H1 (cell line): Measurements from ENCODE around the gene IKZF3. TPM values are rescaled to one million over a fixed set of nuclear protein-coding genes. Genes with fewer than 3 reads are reported as not detected.

Experiments used
- CTCF ChIA-PET: fragments of 300-600 bp; sonication (Branson Sonifier 250); formaldehyde crosslinking; loops from one replicate; lab custom pipeline; 2021; ENCODE audit not compliant: partially characterized antibody; lab: Charles Lee
- POLR2A ChIA-PET: fragments of 300-600 bp; sonication (Branson Sonifier 250); formaldehyde crosslinking; loops from one replicate; lab custom pipeline; 2021; ENCODE audit warnings: inconsistent platforms; ENCODE audit not compliant: partially characterized antibody; lab: Charles Lee
- DNase-seq, 2 experiments: peaks; one replicate each; pipeline versions ENCODE4 v3.0.0 to v3.0.0-alpha.2; 2010 to 2022; ENCODE audit warnings: low spot score in 2 of 2, low read depth in 1 of 2, mixed read lengths in 1 of 2
- FAIRE-seq: peaks from 2 replicates; lab custom pipeline; 2011; peaks lifted over from hg19 to GRCh38; lab: Jason Lieb, UNC
- H2AFZ ChIP-seq: 2 replicates; pipeline ENCODE4 v1.8.1; 2012; ENCODE audit warnings: low read length, inconsistent platforms
- H2AK5ac ChIP-seq: 2 replicates; pipeline ENCODE4 v1.6.1; 2013; ENCODE audit warnings: low read depth, low read length
- H2BK120ac ChIP-seq: replicated peaks from 2 replicates; pipeline ENCODE3; 2013; ENCODE audit warnings: low read depth, low read length, inconsistent platforms
- H2BK12ac ChIP-seq: 2 replicates; pipeline ENCODE4 v1.6.1; 2013; ENCODE audit warnings: low read depth, low read length
- H2BK15ac ChIP-seq: 2 replicates; pipeline ENCODE4 v1.6.1; 2013; ENCODE audit warnings: low read length
- H2BK20ac ChIP-seq: 2 replicates; pipeline ENCODE4 v1.6.1; 2013; ENCODE audit warnings: low read length
- H2BK5ac ChIP-seq: 2 replicates; pipeline ENCODE4 v1.6.1; 2013; ENCODE audit warnings: low read depth, low read length
- H3K14ac ChIP-seq: 2 replicates; pipeline ENCODE4 v1.6.1; 2013; ENCODE audit warnings: inconsistent platforms; ENCODE audit not compliant: insufficient read length
- H3K18ac ChIP-seq: 2 replicates; pipeline ENCODE4 v1.6.1; 2013; ENCODE audit warnings: low read length; ENCODE audit errors: extremely low read depth
- H3K23ac ChIP-seq: 2 replicates; pipeline ENCODE4 v1.6.1; 2013; ENCODE audit warnings: inconsistent platforms; ENCODE audit not compliant: insufficient read length
- H3K23me2 ChIP-seq: 2 replicates; pipeline ENCODE4 v1.6.1; 2013; ENCODE audit warnings: low read depth, low read length
- H3K27ac ChIP-seq: 2 replicates; pipeline ENCODE4 v1.6.1; 2011; ENCODE audit warnings: low read depth, low read length, inconsistent platforms
- H3K27me3 ChIP-seq, 4 experiments: replicated peaks in 1 of 4; 1 replicate in 1 of 4; 2 replicates in 3 of 4; pipeline versions ENCODE4 v1.6.1 to v1.8.1; 2011 to 2013; ENCODE audit warnings: low read length in 3 of 4, mild to moderate bottlenecking in 3 of 4, inconsistent platforms in 2 of 4, mixed read lengths in 2 of 4, moderate library complexity in 1 of 4; ENCODE audit not compliant: control insufficient read depth in 3 of 4, insufficient read depth in 3 of 4; ENCODE audit errors: extremely low read depth in 1 of 4
- H3K36me3 ChIP-seq, 4 experiments: 2 replicates each; pipeline versions ENCODE4 v1.6.1 to v1.8.1; 2011 to 2013; ENCODE audit warnings: mild to moderate bottlenecking in 4 of 4, low read length in 3 of 4, moderate library complexity in 2 of 4, control low read depth in 1 of 4, inconsistent platforms in 1 of 4; ENCODE audit not compliant: insufficient read depth in 4 of 4, control insufficient read depth in 2 of 4
- H3K4ac ChIP-seq: replicated peaks from 2 replicates; pipeline ENCODE3; 2013; ENCODE audit warnings: low read length, low read depth, mixed read lengths, inconsistent platforms; ENCODE audit not compliant: insufficient read length
- H3K4me1 ChIP-seq, 4 experiments: replicated peaks in 1 of 4; 1 replicate in 1 of 4; 2 replicates in 3 of 4; pipeline versions ENCODE4 v1.6.1 to v1.8.1; 2011 to 2013; ENCODE audit warnings: low read length in 3 of 4, inconsistent platforms in 2 of 4, mixed read lengths in 1 of 4; ENCODE audit not compliant: insufficient read depth in 4 of 4, control insufficient read depth in 3 of 4
- H3K4me2 ChIP-seq, 2 experiments: 2 replicates each; pipeline versions ENCODE4 v1.6.1 to v1.8.1; 2011 to 2013; ENCODE audit warnings: low read depth in 2 of 2, low read length in 2 of 2, control low read depth in 1 of 2, inconsistent platforms in 1 of 2, mild to moderate bottlenecking in 1 of 2; ENCODE audit not compliant: insufficient read depth in 1 of 2
- H3K4me3 ChIP-seq, 4 experiments: fragments of 200-600, 300-600 bp in 1 of 4; sonication (generic), shearing (Covaris generic), sonication (Bioruptor Twin) in 1 of 4; 2 replicates each; pipeline versions ENCODE4 v1.5.1 to v1.8.1; 2011 to 2016; ENCODE audit warnings: low read length in 4 of 4, low read depth in 3 of 4, control low read depth in 2 of 4, inconsistent platforms in 2 of 4, mild to moderate bottlenecking in 2 of 4, mixed read lengths in 1 of 4, moderate library complexity in 1 of 4; ENCODE audit not compliant: insufficient read depth in 2 of 4; ENCODE audit errors: extremely low read depth in 1 of 4
- H3K56ac ChIP-seq: replicated peaks from 2 replicates; pipeline ENCODE3; 2013; ENCODE audit warnings: low read depth, mild to moderate bottlenecking, mixed read lengths, low read length, inconsistent platforms; ENCODE audit not compliant: insufficient read length
- H3K79me1 ChIP-seq: 2 replicates; pipeline ENCODE4 v1.6.1; 2013; ENCODE audit warnings: low read depth, low read length, control low read depth
- H3K79me2 ChIP-seq, 2 experiments: 2 replicates each; pipeline versions ENCODE4 v1.6.1 to v1.8.1; 2012 to 2013; ENCODE audit warnings: low read length in 2 of 2, mild to moderate bottlenecking in 2 of 2, inconsistent platforms in 1 of 2; ENCODE audit not compliant: insufficient read depth in 2 of 2, control insufficient read depth in 1 of 2
- H3K9ac ChIP-seq, 4 experiments: replicated peaks in 1 of 4; 1 replicate in 1 of 4; 2 replicates in 3 of 4; pipeline versions ENCODE4 v1.6.1 to v1.8.1; 2011 to 2013; ENCODE audit warnings: low read depth in 3 of 4, low read length in 3 of 4, control low read depth in 2 of 4, mild to moderate bottlenecking in 2 of 4, moderate library complexity in 2 of 4, inconsistent platforms in 1 of 4; ENCODE audit errors: extremely low read depth in 1 of 4
- H3K9me3 ChIP-seq, 2 experiments: 2 replicates each; pipeline versions ENCODE4 v1.6.1 to v1.8.1; 2012 to 2013; ENCODE audit warnings: mild to moderate bottlenecking in 2 of 2, moderate library complexity in 2 of 2, control low read depth in 1 of 2, inconsistent platforms in 1 of 2, low read depth in 1 of 2, low read length in 1 of 2, mixed read lengths in 1 of 2; ENCODE audit not compliant: insufficient read depth in 2 of 2
- H4K20me1 ChIP-seq, 2 experiments: replicated peaks in 1 of 2; 2 replicates each; pipeline versions ENCODE3 to v1.8.1; 2011 to 2013; ENCODE audit warnings: inconsistent platforms in 2 of 2, low read length in 2 of 2, mild to moderate bottlenecking in 1 of 2; ENCODE audit not compliant: insufficient read depth in 2 of 2, control insufficient read depth in 1 of 2
- H4K5ac ChIP-seq: 2 replicates; pipeline ENCODE4 v1.6.1; 2013; ENCODE audit warnings: low read length, low read depth, mixed read lengths, inconsistent platforms; ENCODE audit not compliant: insufficient read length
- H4K8ac ChIP-seq: 2 replicates; pipeline ENCODE4 v1.8.0; 2013; ENCODE audit warnings: mild to moderate bottlenecking, moderate library complexity, low read length, inconsistent platforms; ENCODE audit not compliant: insufficient read depth; ENCODE audit errors: extremely low read depth
- H4K91ac ChIP-seq: replicated peaks from 2 replicates; pipeline ENCODE3; 2013; ENCODE audit warnings: low read length, mixed read lengths, inconsistent platforms; ENCODE audit not compliant: insufficient read length
- CHD2 ChIP-seq: IDR thresholded peaks from 2 replicates; pipeline ENCODE4 v1.6.1; 2012; ENCODE audit warnings: low read length, improper control_type of control experiment
- CREB1 ChIP-seq: IDR thresholded peaks from 2 replicates; pipeline ENCODE4 v1.6.1; 2012; ENCODE audit warnings: inconsistent platforms
- FOSL1 ChIP-seq: IDR thresholded peaks from 2 replicates; pipeline ENCODE4 v1.6.1; 2011; ENCODE audit warnings: mild to moderate bottlenecking, low read depth, low read length, moderate library complexity; ENCODE audit not compliant: insufficient read depth
- HDAC2 ChIP-seq, 2 experiments: fragments of 300-600 bp in 1 of 2; sonication (generic) in 1 of 2; IDR thresholded peaks; 2 replicates each; pipeline ENCODE4 v1.6.1; 2011 to 2012; ENCODE audit warnings: low read depth in 2 of 2, low read length in 2 of 2, mild to moderate bottlenecking in 2 of 2, moderate library complexity in 2 of 2, borderline replicate concordance in 1 of 2, inconsistent platforms in 1 of 2
- JUND ChIP-seq: IDR thresholded peaks from 2 replicates; pipeline ENCODE4 v1.6.1; 2011; ENCODE audit warnings: mild to moderate bottlenecking, improper control_type of control experiment, low read length
- KDM1A ChIP-seq: fragments of 200-600, 300-600 bp; sonication (generic); IDR thresholded peaks from 2 replicates; pipeline ENCODE4 v1.7.1; 2016; ENCODE audit warnings: mild to moderate bottlenecking, low read length, borderline replicate concordance
- TAF7 ChIP-seq: optimal IDR thresholded peaks from 2 replicates; pipeline ENCODE3; 2011; ENCODE audit warnings: low read depth, mild to moderate bottlenecking, inconsistent platforms, low read length, moderate library complexity, borderline replicate concordance
- polyA plus RNA-seq, 7 experiments: library from polyadenylated mRNA; depleted of rRNA in 3 of 7; stranded (reverse) in 5 of 7; unstranded in 2 of 7; fragments of >200 nt in 5 of 7; fragments of 200-250 nt in 2 of 7; gene quantifications; 1 replicate in 5 of 7; 2 replicates in 1 of 7; 4 replicates in 1 of 7; pipeline versions ENCODE4 v1.2.1 to v1.2.3, GENCODE V29; 2011 to 2013; ENCODE audit warnings: missing spikeins in 2 of 7, mixed read lengths in 2 of 7
- total RNA-seq: library from RNA; stranded (reverse); fragmentation: NEBNext Ultra II Directional; extraction: Animal tissue kit (Norgen Biotek cat#: 25700); gene quantifications from 2 replicates; pipeline ENCODE4 v1.2.1, GENCODE V29; 2021
- TF ChIP-seq, protein P1 (sequence below): IDR thresholded peaks from 2 replicates; pipeline ENCODE4 v1.6.1; 2011; ENCODE audit warnings: low read length, improper control_type of control experiment
- TF ChIP-seq, protein P2 (sequence below), 3 experiments: IDR thresholded peaks; 1 replicate in 2 of 3; 2 replicates in 1 of 3; pipeline versions ENCODE4 v1.5.1 to v1.6.1; 2011; ENCODE audit warnings: low read length in 3 of 3, mild to moderate bottlenecking in 3 of 3, inconsistent platforms in 2 of 3, low read depth in 1 of 3, moderate library complexity in 1 of 3; ENCODE audit not compliant: insufficient read depth in 1 of 3; ENCODE audit errors: control extremely low read depth in 1 of 3

The IKZF3 gene
- total and polyA plus RNA-seq, 2 of the 8 experiments (the other 6 are each of a cell fraction or from before 2014, with no cell fraction given) = 0.23 to 0.56 TPM

DNA sequence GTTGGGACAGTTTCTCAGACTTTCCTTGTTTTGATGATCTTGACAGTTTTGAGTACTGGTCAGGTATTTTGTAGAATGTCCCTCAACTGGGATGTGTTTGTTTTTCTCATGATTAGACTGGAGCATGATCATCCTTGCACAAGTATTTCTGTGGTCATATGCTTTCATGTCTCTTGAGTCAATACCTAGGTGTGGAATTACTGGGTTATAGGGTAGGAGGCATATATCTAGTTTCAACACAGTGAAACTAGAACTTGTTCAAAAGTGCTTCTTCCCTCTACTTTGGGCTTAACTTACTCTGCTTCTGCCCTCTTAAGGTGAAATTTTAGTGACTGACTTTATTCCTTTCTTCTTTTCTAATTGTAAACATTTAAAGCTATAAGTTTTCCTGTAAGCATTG, 30.1 kb downstream of the IKZF3 start:
- Histone ChIP-seq H3K4me2 (no peak overlapping the region), H3K23me2 (no peaks in the 10 kb centered on the region), H2BK15ac (no peak overlapping the region), H2AK5ac (no peak overlapping the region), H2AFZ (no peak overlapping the region), H3K4me3 (no peak overlapping the region), H2BK12ac (no peak overlapping the region), H3K56ac (no peak overlapping the region), H3K4ac (no peak overlapping the region), H3K79me1 (no peaks in the 10 kb centered on the region), H3K23ac (no peak overlapping the region), H3K18ac (no peak overlapping the region), H4K5ac (no peak overlapping the region), H4K91ac (no peak overlapping the region), H3K36me3 (no peaks in the 10 kb centered on the region), H3K9ac (no peak overlapping the region), H4K20me1 (no peaks in the 10 kb centered on the region), H2BK20ac (no peak overlapping the region), H2BK5ac (no peak overlapping the region), H3K79me2 (no peaks in the 10 kb centered on the region), H3K27ac (no peak overlapping the region), H3K27me3 (no peaks in the 10 kb centered on the region), H2BK120ac (no peak overlapping the region), H3K14ac (no peak overlapping the region), H3K9me3 (peaks cover 0 to 4% of the 10 kb centered on the region in 2 experiments; a peak in 1 of 4 replicates), H3K4me1 (no peaks in the 10 kb centered on the region), H4K8ac (no peak overlapping the region)
- TF ChIP-seq CREB1 = no peak
- TF ChIP-seq, protein P1, sequence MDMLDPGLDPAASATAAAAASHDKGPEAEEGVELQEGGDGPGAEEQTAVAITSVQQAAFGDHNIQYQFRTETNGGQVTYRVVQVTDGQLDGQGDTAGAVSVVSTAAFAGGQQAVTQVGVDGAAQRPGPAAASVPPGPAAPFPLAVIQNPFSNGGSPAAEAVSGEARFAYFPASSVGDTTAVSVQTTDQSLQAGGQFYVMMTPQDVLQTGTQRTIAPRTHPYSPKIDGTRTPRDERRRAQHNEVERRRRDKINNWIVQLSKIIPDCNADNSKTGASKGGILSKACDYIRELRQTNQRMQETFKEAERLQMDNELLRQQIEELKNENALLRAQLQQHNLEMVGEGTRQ = no peak
- TF ChIP-seq, protein P2, sequence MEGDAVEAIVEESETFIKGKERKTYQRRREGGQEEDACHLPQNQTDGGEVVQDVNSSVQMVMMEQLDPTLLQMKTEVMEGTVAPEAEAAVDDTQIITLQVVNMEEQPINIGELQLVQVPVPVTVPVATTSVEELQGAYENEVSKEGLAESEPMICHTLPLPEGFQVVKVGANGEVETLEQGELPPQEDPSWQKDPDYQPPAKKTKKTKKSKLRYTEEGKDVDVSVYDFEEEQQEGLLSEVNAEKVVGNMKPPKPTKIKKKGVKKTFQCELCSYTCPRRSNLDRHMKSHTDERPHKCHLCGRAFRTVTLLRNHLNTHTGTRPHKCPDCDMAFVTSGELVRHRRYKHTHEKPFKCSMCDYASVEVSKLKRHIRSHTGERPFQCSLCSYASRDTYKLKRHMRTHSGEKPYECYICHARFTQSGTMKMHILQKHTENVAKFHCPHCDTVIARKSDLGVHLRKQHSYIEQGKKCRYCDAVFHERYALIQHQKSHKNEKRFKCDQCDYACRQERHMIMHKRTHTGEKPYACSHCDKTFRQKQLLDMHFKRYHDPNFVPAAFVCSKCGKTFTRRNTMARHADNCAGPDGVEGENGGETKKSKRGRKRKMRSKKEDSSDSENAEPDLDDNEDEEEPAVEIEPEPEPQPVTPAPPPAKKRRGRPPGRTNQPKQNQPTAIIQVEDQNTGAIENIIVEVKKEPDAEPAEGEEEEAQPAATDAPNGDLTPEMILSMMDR (IDR thresholded peaks at IDR 0.05; ENCODE audit: control extremely low read depth in 1 of 3, insufficient read depth in 1 of 3, low read depth in 1 of 3, low read length in 3 of 3) = no peak
- TF ChIP-seq TAF7 = no peak
- TF ChIP-seq CHD2 = no peak
- TF ChIP-seq JUND = no peak
- no peak for TF ChIP-seq HDAC2 (IDR thresholded peaks at IDR 0.05; ENCODE audit: borderline replicate concordance in 1 of 2, low read depth in 2 of 2, low read length in 2 of 2)
- no peak for TF ChIP-seq FOSL1
- no peak for TF ChIP-seq KDM1A
- ChIA-PET POLR2A (no interaction called here), CTCF (interaction anchor here (1.0 to 1.5 kb wide), 4 partner anchors 9 to 203 kb away, joined by 3 to 5 read pairs (median 4); no protein-coding TSS in a partner anchor)
- no peak for DNase-seq
- no peak for FAIRE-seq
